NK-92 (cell line): ENCODE results near the gene MAPRE2.

Source experiments
- DNase-seq: peaks from one replicate; lab custom pipeline; 2025; ENCODE audit not compliant: unreplicated experiment; lab: John Stamatoyannopoulos, UW

The MAPRE2 gene

DNA sequence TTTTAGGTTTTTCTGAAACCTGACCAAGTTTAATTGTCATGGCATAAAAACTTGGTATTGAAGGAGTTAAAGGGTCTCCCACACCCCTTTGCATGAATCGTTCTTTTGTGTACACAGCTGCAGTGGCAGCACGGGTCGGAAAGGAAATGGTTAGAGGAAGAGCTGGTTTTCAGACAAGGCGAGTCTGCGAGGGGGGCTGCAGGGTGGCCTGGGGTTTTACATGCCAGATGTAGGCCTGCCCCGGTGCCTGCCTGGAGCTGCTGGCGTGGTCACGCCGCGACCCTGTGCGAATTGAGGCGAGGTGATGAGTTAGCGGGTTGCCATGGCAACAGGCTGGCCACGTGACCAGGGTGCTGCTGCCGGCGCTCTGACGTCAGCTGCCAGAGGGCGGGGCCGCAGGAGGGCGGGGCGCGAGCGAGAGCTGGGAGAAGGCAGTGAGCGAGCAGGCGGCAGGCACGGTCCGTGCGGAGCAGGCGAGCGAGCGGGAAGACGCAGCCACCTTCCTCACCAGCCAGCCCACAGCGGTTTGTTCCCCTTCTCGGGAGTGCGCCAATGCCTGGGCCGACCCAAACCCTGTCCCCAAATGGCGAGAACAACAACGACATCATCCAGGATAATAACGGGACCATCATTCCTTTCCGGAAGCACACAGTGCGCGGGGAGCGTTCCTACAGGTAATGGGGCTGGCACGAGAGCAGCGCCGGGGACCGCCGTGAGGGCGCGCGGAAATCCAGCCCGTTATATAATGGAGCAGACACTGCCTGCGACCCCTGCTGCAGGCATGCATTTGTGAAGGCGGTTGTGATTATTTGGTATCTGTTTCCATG, at the start of gene MAPRE2:
TSS of gene MAPRE2 (plus strand) at position 426 of the 827 bp plus-strand sequence. CDS start at position 553, 127 bp downstream.
- peak; percentile 96 for DNase-seq

DNA sequence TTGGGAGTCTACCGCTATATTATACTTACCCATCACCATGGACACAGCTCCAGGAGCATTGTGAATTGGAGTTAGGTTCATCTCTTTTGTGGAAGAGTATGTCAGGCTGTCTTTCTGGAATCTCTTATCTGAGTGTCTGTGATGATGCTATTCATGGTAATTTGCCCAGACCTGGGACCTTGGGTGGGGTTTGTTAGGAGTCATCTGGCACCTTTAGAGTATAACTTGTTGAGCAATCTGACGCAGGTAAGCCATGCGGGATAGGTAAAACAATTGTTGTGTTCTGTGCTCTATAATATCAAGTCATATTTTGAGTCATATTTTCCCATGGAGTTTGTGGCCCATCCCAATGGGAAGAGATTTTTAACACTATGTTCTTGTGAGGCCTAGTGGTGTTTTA, 49.7 kb upstream of the MAPRE2 start:
- no peak for DNase-seq

DNA sequence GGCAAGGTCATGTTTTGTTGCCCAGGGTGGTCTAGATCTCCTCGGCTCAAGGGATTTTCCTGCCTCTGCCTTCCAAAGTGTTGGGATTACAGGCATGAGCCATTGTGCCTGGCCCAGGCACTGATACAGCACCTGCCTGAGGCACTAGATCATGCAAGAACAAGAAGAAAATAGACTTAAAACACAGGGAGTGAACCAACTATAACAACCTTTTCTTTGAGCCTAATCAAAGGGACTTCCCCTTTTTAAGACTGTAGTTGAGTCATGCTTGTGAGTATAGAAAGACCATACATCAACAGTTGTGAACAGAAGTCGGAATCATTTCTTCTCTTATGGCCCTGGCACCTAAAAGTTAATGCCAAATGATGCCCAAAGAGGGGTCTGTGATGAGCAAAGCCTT, 47.9 kb upstream of the MAPRE2 start:
- DNase-seq = no peak

DNA sequence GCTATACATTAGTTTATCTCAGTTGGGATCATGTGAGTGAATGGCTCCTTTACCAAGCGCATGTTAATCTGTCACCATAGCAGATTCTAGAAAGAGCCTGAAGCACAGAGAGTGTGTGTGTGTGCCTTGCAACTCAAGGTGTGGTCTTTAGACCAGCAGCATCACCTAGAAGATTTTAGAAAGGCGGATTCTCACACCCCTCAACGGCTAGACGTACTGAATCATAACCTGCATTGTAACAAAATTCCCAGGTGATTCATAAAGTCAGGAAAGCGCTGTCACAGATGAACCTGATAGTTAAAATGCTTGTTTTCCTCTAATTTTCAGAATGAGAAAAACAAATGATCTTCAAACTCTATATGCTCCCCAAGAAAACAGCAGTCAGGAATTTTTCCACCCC, 45.5 kb upstream of the MAPRE2 start:
- no peak for DNase-seq

DNA sequence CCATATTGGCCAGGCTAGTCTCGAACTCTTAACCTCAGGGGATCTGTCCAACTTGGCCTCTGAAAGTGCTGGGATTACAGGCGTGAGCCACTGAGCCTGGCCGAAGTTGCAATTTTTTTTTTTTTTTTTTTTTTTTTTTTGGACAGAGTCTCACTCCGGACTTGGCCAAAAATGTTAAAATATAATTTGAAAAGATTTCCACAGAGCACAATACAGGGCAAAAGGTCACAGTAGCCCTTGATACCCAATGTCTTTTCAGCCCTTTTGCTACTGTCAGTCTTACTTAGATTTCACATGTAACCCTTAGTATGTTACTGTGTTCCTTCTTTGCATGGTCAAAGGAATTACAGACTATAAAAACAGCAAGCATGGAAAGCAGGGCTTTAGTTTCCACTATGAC, 42.6 kb upstream of the MAPRE2 start:
- DNase-seq = no peak

DNA sequence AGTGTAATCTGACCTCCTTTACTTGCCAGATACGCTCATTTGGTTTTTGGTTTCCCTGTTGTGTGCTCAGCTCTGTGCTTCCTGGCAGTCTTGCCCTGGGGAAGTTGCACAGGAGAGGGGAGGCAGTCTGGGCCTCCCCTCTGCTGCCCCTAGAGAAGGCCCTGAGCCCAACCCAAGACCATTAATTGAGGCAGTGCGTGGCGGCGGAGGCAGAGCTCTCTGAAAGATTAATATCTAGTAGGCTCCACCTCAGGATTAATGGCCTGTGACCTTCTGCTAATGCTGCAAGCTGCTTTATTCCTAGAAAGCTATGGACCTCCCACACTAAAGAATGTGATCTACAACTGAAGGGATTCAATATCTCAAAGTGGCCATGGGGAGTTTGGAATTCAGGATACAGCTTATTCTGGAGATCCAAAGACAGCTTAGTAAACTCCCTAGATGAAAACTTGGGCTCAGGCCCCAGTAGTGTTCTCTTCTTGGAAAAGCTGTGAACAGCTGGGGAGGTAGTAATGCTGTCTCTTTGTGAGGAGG, 41.4 kb upstream of the MAPRE2 start:
- no peak for DNase-seq

DNA sequence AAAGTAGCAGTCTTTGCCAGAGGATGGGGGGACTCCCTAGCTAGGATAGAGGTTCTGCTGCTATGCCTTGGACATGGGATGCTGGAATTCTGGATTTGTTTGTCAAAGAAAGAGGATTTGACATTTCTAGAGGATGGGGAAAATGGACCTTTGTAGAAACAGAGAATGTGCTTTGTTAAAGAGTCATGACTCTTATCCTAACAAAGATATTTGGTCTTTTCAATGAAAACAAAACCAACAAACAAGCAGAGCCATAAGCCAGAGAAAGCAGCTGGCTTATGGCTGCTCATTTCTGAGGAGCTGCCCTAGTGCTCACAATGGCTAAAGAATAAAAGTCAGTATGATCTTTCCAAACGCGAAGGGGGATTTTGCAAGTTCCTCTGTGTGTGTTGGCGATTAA, 40.8 kb upstream of the MAPRE2 start:
- no peak for DNase-seq

DNA sequence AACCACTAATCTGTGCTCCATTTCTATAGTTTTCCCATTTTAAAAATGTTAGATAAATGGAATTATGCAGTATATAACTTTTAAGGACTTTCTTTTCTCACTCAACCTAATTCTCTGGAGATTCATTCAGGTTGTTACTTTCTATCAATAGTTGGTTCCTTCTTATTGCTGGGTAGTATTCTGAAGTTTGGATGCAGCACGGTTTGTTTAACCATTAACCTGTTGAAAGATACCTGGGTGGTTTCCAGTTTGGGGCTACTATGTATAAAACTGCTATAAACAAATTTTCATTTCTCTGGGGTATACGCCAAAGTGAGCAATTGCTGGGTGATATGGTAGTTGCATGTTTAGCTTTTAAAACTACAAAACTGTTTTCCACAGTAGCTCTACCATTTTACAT, 39.1 kb upstream of the MAPRE2 start:
- DNase-seq = no peak

DNA sequence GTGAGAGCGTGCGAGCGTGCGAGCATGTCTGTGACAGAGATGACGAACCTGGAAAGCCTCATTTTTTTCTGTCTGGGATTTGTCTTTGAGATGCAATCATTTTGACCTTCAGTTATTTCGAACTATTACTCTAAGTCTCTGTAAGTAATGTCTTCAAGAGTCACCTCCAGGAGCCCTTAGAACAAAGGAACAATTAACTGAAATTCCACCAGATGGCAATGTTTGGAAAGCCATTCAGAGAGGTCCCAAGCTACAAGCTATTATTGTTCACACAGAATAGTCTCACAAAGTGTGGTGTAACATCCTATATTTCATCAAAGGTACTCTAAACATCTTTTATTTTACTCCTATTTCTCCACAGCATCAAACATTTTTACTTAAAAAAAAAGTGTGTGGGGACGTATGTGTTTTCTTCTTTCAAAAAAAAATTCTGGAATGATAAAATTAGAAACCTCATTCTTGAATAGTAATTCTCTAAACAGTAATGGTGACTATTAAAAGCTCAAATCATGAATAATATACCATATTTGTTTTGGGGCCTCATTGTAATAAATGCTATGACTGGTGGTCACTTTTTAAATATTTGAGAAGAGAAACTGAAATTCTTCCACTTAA, 35.1 kb upstream of the MAPRE2 start:
- DNase-seq = no peak

DNA sequence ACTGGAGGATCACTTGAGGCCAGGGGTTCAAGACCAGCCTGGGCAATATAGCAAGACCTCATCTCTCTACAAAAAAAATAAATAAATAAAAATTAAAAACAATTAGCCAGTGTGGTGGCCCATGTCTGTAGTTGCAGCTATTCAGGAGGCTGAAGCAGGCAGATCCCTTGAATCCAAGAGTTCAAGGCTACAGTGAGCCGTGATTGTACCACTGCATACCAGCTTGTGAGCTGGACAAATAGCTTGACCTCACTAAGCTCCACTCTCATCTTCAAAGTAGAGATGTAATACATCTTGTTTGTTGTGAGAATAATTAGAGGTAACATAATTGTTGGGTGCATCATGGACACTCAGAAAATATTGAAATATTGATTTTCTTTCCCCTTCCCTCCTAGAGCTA, 31.1 kb upstream of the MAPRE2 start:
- no peak for DNase-seq

DNA sequence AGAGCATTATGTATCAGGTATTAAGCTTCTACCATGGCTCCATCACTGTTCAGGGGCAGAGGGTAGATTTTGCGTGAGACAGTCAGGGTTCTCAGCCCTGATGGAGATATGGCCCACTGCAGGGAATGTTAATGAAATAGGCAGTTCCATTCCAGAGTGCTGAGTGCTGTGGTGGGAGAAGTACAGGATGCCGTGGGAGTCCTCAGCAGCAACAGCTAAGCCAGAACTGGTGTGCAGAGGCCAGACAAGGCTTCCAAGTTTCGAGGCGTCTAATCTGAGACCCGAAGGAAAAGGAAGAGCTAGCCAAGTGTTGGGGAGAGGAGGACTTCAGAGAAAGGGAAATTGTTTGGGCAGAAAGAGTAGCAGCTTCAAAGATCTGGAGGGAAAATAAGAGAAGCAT, 30.2 kb upstream of the MAPRE2 start:
- no peak for DNase-seq

DNA sequence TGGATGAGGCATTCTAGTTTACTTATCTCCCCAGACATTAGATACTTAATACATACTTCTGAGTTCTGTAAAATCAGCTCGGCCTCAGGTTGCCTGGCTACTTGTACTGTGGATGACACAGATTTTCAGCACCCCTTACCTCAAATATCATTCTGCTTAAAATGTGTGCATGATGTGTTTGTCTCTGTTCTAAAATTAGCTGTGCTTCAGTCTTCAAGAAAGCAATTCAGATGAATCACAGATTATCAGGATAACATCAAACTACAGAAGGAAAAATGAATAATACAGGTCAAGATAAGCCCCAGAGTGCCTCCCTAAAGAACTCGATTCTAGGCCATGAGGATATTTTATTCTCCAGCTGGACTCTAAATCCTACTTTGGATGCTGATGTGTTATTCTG, 21.3 kb upstream of the MAPRE2 start:
- DNase-seq = no peak

DNA sequence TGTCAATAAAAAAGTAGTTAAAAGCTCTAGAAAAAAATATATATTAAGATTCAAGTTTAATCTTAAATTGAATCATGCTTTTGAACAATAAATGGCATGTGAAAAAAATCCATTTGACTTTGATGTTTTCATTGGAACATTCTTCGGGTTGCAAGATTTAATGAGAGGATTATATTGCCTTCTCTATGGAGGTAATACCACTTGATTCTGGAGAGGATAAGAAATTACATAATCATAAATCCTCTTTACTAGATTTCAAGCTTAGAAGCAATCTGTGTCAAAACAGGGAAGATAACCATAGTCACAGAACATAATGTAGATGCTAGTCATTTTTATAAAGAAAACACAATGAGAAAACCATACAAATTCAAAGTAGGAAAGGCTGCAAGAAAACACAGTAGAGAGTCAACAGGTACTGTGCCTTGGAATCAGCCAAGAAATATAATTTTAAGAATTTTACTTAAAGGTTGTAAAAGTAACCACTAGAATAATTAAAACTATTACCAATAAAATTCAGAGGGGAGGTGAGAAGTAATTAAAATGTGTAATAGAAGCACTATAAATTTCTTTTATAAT, 18.7 kb upstream of the MAPRE2 start:
- DNase-seq = no peak

DNA sequence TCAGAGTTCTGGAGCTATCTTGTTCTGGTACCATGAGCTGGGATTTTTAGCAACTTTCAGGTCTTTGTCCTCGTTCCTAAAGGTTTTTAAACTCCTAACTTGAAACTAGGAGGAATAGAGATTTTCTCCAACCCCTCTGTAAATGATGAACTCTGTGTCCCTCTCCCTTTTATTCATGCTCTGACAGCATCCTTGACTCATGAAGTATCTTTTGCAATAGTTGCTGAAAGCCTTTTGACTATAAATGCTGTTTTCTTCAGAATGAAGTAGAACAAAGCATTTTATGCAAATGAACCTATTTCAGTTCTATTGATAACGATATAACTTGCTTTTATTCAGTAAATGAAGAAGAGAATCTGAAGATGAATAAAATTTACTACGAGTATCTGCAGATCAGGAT, 17.0 kb upstream of the MAPRE2 start:
- no peak for DNase-seq

DNA sequence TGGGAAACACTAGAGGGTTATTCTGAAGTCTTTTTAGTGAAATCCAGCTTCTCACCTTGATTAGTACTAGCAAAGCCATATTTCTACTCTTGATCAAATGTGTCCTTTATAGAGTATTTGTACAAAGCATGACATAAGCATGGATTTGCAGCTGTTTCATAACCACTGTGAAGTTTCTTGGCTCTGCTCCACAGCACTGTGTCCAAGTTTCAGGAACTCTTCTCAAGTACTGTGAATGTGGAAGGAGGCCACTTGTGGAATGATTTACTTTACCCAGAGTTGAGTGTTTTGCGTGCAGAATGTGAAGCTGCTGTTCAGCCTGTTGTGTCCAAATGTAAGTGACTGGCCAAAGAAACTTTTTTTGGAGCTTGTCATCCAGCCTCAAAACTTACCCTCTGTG, 16.2 kb upstream of the MAPRE2 start:
- no peak for DNase-seq

DNA sequence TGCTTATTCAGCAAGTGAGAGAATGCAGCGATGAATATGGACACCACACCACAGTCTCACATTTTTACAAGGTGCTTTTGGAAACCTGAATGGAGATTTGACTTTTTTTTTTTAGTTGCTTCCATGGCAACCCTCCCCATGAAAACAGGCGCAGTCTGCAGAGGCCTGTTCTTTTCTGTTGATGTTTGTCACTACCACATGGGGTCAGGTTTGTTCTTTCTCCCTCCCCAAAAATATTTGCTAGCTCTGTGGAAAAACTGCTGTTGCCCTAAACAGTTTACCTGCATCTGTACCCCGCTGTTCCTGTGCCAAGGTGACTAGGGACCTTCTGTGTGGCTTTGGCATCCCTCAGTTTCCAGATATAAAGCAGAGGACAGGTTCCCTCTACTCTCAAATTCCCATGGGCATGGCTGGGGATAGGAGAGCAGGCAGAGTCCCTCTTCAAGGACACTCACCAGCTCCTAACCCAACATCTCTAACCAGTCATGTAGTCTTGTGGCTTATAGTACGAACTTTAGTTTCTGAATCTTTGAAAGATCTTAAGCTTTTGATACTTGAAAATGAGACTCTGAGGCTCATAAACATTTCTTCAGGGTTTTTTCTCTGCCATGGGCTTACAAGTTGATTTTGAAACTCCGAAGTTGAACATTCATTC, 14.7 kb upstream of the MAPRE2 start:
- no peak for DNase-seq

DNA sequence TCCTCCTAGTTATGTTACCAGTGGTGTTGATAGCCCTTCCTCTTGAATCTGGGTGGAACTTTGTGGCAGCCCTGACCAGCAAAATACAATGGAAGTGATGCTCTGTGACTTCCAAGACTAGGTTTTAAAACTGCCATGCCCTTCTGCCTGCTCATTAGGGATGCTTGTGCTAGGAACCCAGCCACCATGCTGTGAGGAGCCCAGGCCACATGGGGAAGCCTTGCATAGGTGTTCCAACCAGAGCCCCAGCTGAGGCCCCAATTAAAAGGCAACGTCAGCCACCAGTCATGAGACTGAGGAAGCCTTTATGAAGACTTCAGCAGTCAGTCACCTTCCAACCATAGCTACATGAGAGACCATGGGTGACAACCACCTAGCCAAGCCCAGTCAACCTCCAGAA, 14.0 kb upstream of the MAPRE2 start:
- no peak for DNase-seq

DNA sequence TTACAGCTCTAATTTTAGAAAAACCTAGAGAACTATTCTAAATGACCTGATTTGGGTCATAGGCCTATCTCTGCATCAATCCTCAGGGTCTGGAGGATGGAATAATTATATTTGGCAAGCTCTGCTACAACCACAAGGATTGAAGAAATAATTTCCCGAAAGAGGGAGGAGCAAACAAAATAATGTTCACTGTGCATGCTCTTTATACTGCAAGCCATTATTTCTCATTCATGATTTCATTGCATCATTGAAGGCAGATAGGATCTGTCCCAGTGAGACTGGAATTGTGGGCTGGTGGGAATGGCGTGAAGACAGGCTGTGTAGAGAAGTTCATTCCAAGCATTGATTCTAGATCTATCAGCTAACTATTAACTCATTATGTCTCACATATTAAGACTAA, 12.7 kb upstream of the MAPRE2 start:
- no peak for DNase-seq

DNA sequence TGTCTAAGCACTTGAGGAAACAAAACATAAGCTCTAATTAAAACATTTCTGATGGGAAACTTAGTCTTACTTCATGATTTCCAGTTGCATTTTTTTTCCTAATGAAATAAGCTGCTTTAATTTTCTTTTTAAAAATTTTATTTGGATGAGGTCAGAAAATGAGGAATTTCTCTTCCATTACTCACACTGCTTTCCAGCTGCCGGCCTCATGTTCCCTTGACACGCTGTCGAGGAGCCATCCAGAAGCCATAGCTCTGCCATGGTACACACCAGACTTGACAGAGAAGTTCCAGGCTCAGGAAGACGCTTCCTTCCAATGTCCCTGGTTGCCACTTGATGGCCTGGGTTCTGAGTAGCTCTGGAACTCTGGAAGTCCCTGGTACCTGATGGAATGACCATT, 12.1 kb upstream of the MAPRE2 start:
- DNase-seq = no peak

DNA sequence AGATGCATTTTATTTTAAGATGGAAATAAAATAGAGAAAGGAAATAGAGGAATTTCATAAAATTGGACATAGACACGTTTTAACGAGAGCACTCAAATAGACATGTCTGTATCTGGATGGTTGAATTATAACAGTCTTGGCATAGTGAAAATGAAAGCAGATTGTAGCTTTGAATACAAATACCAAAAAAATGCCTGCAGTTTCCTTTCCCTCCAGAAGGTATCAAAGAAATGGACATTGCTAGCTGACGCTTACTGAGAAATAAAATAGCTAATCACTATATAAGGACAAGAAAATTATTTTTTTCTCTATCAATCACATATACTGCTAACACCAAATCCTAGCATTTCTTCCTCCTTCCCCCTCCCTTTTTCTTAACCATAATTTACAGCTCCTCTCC, 11.4 kb upstream of the MAPRE2 start:
- DNase-seq = no peak

DNA sequence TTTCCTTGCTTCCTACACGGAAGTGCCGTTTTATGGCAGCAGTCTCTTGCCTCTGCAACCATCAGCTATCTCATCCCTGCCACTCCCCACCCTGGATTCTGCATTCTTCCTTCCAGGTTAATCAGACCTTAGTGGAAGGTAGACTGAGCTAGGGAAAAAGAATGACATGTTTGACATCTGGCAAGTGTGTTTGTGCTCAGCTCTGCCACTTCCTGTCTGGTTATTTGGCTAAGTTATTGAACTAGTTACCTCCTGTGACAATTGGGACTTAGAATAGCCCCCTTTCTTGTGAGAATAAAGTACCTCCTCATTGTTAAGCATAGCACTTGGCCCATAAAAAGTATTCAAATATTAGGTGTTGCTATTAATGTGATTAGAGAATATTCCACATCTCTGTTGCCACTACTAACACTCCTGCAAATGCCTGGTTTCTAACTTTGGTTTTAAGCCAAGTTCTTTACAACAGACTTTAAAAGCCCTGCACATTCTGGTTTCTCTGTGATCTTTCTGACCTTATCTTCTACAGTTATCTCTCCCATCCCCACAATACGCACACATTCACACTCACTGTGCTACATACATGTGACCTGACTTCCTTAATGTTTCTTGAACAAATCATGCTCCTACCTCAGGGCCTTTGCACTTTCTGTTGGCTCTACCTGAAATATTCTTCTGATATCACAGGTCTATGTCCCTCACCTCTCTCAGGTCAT, 10.8 kb upstream of the MAPRE2 start:
- DNase-seq = no peak
